Adrenal gland (tissue), 5 donors: Measurements from ENCODE around the gene EFCAB12.

Experiments
- CTCF ChIP-seq, 6 experiments: fragments of 450-650 bp in 4 of 6; fragments of 200-600 bp in 2 of 6; sonication (generic) in 1 of 6; IDR thresholded peaks; 1 replicate in 5 of 6; 2 replicates in 1 of 6; pipeline versions ENCODE4 v1.5.1 to v1.8.0; 2016 to 2021; ENCODE audit warnings: antibody characterized with exemption in 6 of 6, mild to moderate bottlenecking in 2 of 6, moderate library complexity in 1 of 6
- POLR2A ChIP-seq, 2 donors: fragments of 450-650 bp; IDR thresholded peaks; one replicate each; pipeline ENCODE4 v1.6.1; 2017; ENCODE audit warnings: antibody characterized with exemption in 2 of 2, mild to moderate bottlenecking in 2 of 2, moderate library complexity in 1 of 2
- donor health status: DM: no; HTN: no; CAD: no.

GRCh38 chr3:129421236-129421883 is 7.1 kb downstream of the EFCAB12 start:
- no peak for TF ChIP-seq POLR2A (IDR thresholded peaks at IDR 0.05)
- TF ChIP-seq CTCF (IDR thresholded peaks at IDR 0.05) = no peak
